GM12801 (cell line): ENCODE data around the gene ZBTB7C.

ENCODE experiments used
- TF ChIP-seq, protein P1 (sequence below): IDR thresholded peaks from one replicate; pipeline ENCODE4 v1.5.1; 2011; ENCODE audit warnings: control low read depth; ENCODE audit not compliant: insufficient read length; ENCODE audit errors: extremely low read depth

Gene ZBTB7C

GRCh38 chr18:48122376-48122775, 286.8 kb downstream of the ZBTB7C start:
- TF ChIP-seq, protein P1, sequence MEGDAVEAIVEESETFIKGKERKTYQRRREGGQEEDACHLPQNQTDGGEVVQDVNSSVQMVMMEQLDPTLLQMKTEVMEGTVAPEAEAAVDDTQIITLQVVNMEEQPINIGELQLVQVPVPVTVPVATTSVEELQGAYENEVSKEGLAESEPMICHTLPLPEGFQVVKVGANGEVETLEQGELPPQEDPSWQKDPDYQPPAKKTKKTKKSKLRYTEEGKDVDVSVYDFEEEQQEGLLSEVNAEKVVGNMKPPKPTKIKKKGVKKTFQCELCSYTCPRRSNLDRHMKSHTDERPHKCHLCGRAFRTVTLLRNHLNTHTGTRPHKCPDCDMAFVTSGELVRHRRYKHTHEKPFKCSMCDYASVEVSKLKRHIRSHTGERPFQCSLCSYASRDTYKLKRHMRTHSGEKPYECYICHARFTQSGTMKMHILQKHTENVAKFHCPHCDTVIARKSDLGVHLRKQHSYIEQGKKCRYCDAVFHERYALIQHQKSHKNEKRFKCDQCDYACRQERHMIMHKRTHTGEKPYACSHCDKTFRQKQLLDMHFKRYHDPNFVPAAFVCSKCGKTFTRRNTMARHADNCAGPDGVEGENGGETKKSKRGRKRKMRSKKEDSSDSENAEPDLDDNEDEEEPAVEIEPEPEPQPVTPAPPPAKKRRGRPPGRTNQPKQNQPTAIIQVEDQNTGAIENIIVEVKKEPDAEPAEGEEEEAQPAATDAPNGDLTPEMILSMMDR = no peak

GRCh38 chr18:48121752-48122151, 287.4 kb downstream of the ZBTB7C start:
- TF ChIP-seq, protein P1 = no peak

DNA sequence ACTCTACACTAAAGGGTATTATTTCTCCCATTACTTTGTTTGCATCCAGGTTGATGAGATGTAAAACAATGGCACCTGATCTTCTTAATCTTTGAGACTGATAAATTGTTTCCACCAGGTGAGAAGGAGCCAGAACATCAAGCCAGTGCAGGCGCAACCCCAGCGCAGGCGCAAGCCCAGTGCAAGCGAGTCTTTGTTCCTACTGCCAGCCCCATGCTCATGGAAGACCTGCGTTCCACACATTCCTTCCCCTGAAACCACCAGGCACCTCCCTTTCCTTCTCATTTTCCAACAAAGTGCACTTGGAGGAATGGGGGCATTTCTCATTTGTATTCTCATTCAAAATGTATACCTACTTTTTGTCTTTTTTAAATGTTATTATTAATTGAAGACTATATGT, 290.0 kb downstream of the ZBTB7C start:
- TF ChIP-seq, protein P1 = no peak

DNA sequence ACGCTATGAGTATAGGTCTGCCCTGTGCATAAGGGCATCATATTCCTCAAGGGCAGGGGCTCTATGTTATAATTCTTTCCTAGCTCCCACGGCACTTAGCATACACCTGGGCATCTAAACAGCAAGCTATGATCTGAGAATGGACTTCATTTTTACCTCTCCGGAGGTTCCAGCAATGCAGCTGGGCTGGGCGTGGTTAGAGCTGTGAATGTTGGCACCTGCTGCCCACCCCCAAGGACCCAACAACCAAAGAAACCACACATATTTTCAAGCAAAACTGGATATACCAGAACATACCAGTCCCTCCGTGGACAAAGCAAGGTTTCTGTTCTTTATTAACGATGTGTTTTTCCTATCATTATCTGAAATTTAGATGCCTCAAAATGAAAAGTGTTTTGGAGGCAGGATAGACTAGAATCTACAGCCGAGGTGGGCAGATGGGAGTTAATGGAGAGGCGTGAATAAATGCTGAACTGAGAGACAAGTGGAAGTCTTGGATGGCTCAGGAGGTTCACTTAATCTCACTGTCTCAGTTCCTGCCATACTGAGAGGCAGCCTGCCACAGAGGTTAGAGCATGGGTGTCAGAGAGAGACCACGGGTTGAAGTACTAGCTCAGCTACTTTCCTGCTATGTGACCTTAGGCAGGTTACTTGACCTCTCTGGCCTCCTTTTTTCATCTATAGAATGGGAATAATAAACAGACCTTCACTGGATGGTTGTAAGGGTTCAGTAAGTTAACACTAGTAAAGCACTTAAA, 292.1 kb downstream of the ZBTB7C start:
- TF ChIP-seq, protein P1 = no peak

GRCh38 chr18:48116017-48116416, 293.2 kb downstream of the ZBTB7C start:
- TF ChIP-seq, protein P1 = no peak

DNA sequence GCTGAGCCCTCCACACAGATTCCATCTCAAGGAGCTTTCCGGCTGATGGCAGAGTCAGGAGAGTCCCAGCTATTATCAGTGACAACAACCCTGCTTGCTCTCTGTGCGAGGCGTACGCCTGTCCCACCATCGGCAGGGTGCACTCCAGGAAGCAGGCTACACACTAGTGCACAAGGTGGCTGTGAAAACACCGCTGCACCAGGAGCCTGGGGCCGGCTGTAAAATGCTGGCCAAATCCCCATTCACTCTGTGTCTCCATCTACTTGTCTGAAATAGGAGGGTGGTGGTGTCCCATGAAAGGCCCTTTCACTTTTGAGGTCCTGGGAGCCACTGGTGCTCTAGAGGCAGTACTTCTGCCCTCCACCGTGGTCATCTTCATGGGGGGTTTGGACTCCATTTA, 295.5 kb downstream of the ZBTB7C start:
- TF ChIP-seq, protein P1 = no peak

GRCh38 chr18:48111587-48111986, 297.6 kb downstream of the ZBTB7C start:
- TF ChIP-seq, protein P1 = no peak
